H1 (cell line): ENCODE results near the gene RIT2. TPM values are rescaled to one million over a fixed set of nuclear protein-coding genes. Genes with fewer than 3 reads are reported as not detected.

Experiments used
- EP300 ChIP-seq, 2 experiments: IDR thresholded peaks; 1 replicate in 1 of 2; 2 replicates in 1 of 2; pipeline ENCODE4 v1.6.1; 2011 to 2012; ENCODE audit warnings: low read depth in 2 of 2, low read length in 2 of 2, mild to moderate bottlenecking in 2 of 2, borderline replicate concordance in 1 of 2, inconsistent platforms in 1 of 2, moderate library complexity in 1 of 2
- FOSL1 ChIP-seq: IDR thresholded peaks from 2 replicates; pipeline ENCODE4 v1.6.1; 2011; ENCODE audit warnings: mild to moderate bottlenecking, low read depth, low read length, moderate library complexity; ENCODE audit not compliant: insufficient read depth
- JUND ChIP-seq: IDR thresholded peaks from 2 replicates; pipeline ENCODE4 v1.6.1; 2011; ENCODE audit warnings: mild to moderate bottlenecking, improper control_type of control experiment, low read length
- KDM1A ChIP-seq: fragments of 200-600, 300-600 bp; sonication (generic); IDR thresholded peaks from 2 replicates; pipeline ENCODE4 v1.7.1; 2016; ENCODE audit warnings: mild to moderate bottlenecking, low read length, borderline replicate concordance
- NRF1 ChIP-seq: IDR thresholded peaks from 2 replicates; pipeline ENCODE4 v1.6.1; 2011; ENCODE audit warnings: mild to moderate bottlenecking, low read depth, low read length, improper control_type of control experiment
- POU5F1 ChIP-seq: IDR thresholded peaks from 2 replicates; pipeline ENCODE4 v1.6.1; 2011; ENCODE audit warnings: low read depth, mild to moderate bottlenecking, low read length, moderate library complexity
- RXRA ChIP-seq: IDR thresholded peaks from 2 replicates; pipeline ENCODE4 v1.6.1; 2011; ENCODE audit warnings: low read depth, mild to moderate bottlenecking, low read length, moderate library complexity; ENCODE audit not compliant: insufficient read depth
- polyA plus RNA-seq, 7 experiments: library from polyadenylated mRNA; depleted of rRNA in 3 of 7; stranded (reverse) in 5 of 7; unstranded in 2 of 7; fragments of >200 nt in 5 of 7; fragments of 200-250 nt in 2 of 7; gene quantifications; 1 replicate in 5 of 7; 2 replicates in 1 of 7; 4 replicates in 1 of 7; pipeline versions ENCODE4 v1.2.1 to v1.2.3, GENCODE V29; 2011 to 2013; ENCODE audit warnings: missing spikeins in 2 of 7, mixed read lengths in 2 of 7
- total RNA-seq: library from RNA; stranded (reverse); fragmentation: NEBNext Ultra II Directional; extraction: Animal tissue kit (Norgen Biotek cat#: 25700); gene quantifications from 2 replicates; pipeline ENCODE4 v1.2.1, GENCODE V29; 2021

The RIT2 gene
- total and polyA plus RNA-seq, 2 of the 8 experiments (the other 6 are each of a cell fraction or from before 2014, with no cell fraction given) = 0.67 to 3.2 TPM

GRCh38 chr18:42807887-42808286 is 307.6 kb downstream of the RIT2 start (continued):
- TF ChIP-seq RXRA = no peak
- no peak for TF ChIP-seq EP300 (IDR thresholded peaks at IDR 0.05; ENCODE audit: borderline replicate concordance in 1 of 2, low read depth in 2 of 2, low read length in 2 of 2)
- TF ChIP-seq FOSL1 = no peak
- TF ChIP-seq JUND = no peak
- no peak for TF ChIP-seq KDM1A
- TF ChIP-seq NRF1 = no peak
- TF ChIP-seq POU5F1 = no peak
